UCSD-AML1 (cell line): ENCODE measurements around the gene EXOSC10.
"Not testable (repeated sequence)": the region's sequence is repeated elsewhere in the genome, so short reads cannot be mapped to it uniquely, and the experiment has no call there.

ENCODE experiments used
- DNase-seq: peaks from one replicate; lab custom pipeline; 2025; ENCODE audit not compliant: unreplicated experiment; lab: John Stamatoyannopoulos, UW

The EXOSC10 gene

GRCh38 chr1:11109047-11109760, 9.5 kb upstream of the EXOSC10 start:
- no peak for DNase-seq

GRCh38 chr1:11107599-11107998, 7.9 kb upstream of the EXOSC10 start:
- no peak for DNase-seq

- no peak for DNase-seq
These were observed 5.9 kb upstream of the EXOSC10 start for GRCh38 chr1:11105586-11105985.

- no peak for DNase-seq
These were observed 1.7 kb upstream of the EXOSC10 start for GRCh38 chr1:11101347-11101746.

GRCh38 chr1:11100806-11101205, 1.1 kb upstream of the EXOSC10 start:
- DNase-seq: not testable (repeated sequence)

GRCh38 chr1:11100149-11100493, 452 bp upstream of the EXOSC10 start:
- no peak for DNase-seq

GRCh38 chr1:11098931-11099309, 749 bp downstream of the EXOSC10 start:
- no peak for DNase-seq

GRCh38 chr1:11083784-11084183, 15.9 kb downstream of the EXOSC10 start:
- DNase-seq: not testable (repeated sequence)

GRCh38 chr1:11080931-11081330, 18.7 kb downstream of the EXOSC10 start:
- no peak for DNase-seq

GRCh38 chr1:11078631-11079030, 21.0 kb downstream of the EXOSC10 start:
- DNase-seq: no peak

GRCh38 chr1:11073398-11073797, 26.3 kb downstream of the EXOSC10 start:
- not testable (repeated sequence) for DNase-seq

GRCh38 chr1:11072216-11072917, 27.3 kb downstream of the EXOSC10 start:
- DNase-seq: no peak

- DNase-seq: no peak
These were observed 28.0 kb downstream of the EXOSC10 start for GRCh38 chr1:11071463-11072215.

GRCh38 chr1:11070876-11071275, 28.8 kb downstream of the EXOSC10 start:
- no peak for DNase-seq

GRCh38 chr1:11068600-11069473, 30.8 kb downstream of the EXOSC10 start:
- no peak for DNase-seq

GRCh38 chr1:11067716-11068599, 31.7 kb downstream of the EXOSC10 start:
- no peak for DNase-seq

- no peak for DNase-seq
These were observed 33.9 kb downstream of the EXOSC10 start for GRCh38 chr1:11065796-11066195.

GRCh38 chr1:11064942-11065341, 34.7 kb downstream of the EXOSC10 start:
- no peak for DNase-seq

- DNase-seq: not testable (repeated sequence)
These were observed 35.6 kb downstream of the EXOSC10 start for GRCh38 chr1:11063937-11064537.

- no peak for DNase-seq
These were observed 36.7 kb downstream of the EXOSC10 start for GRCh38 chr1:11062965-11063401.
